Suprapubic skin (tissue), 4 donors: ENCODE data around the gene KHDC4. TPM values are rescaled to one million over a fixed set of nuclear protein-coding genes. Genes with fewer than 3 reads are reported as not detected.

Source experiments
- DNase-seq, 2 donors: peaks; one replicate each; pipeline ENCODE4 v3.0.0-alpha.2; 2019; ENCODE audit warnings: low spot score in 2 of 2
- H3K27ac ChIP-seq: fragments of 200-600 bp; sonication (generic); one replicate; pipeline ENCODE4 v1.5.1; 2019
- H3K27me3 ChIP-seq: fragments of 200-600 bp; sonication (generic); one replicate; pipeline ENCODE4 v1.5.1; 2019
- H3K36me3 ChIP-seq: fragments of 200-600 bp; sonication (generic); one replicate; pipeline ENCODE4 v1.5.1; 2019
- H3K4me1 ChIP-seq: fragments of 200-600 bp; sonication (generic); one replicate; pipeline ENCODE4 v1.5.1; 2019
- H3K4me3 ChIP-seq: fragments of 200-600 bp; sonication (generic); one replicate; pipeline ENCODE4 v1.5.1; 2019; ENCODE audit warnings: mild to moderate bottlenecking
- H3K9me3 ChIP-seq: fragments of 200-600 bp; sonication (generic); one replicate; pipeline ENCODE4 v1.5.1; 2019
- EP300 ChIP-seq: sonication (generic); formaldehyde crosslinking; IDR thresholded peaks from one replicate; pipeline ENCODE4 v1.6.1; 2017; ENCODE audit warnings: antibody characterized with exemption
- POLR2A ChIP-seq, 2 donors: fragments of 450-650 bp; IDR thresholded peaks; one replicate each; pipeline ENCODE4 v1.6.1; 2017; ENCODE audit warnings: antibody characterized with exemption in 2 of 2, mild to moderate bottlenecking in 2 of 2, moderate library complexity in 2 of 2
- POLR2AphosphoS5 ChIP-seq, 3 donors: sonication (generic); formaldehyde crosslinking; IDR thresholded peaks; one replicate each; pipeline ENCODE4 v1.6.1; 2017; ENCODE audit warnings: antibody characterized with exemption in 3 of 3
- WGBS: methylation state at CpG from one replicate; pipeline ENCODE4 v1.1.5; 2018; 5-methylcytosine and 5-hydroxymethylcytosine counted together
- total RNA-seq, 4 donors: library from RNA; depleted of rRNA; stranded (reverse); fragments of >200 nt; gene quantifications; one replicate each; pipeline ENCODE4 v1.1.0, GENCODE V29; 2016
- TF ChIP-seq, protein P1 (sequence below), 2 donors: fragments of 200-600 bp in 1 of 2; fragments of 450-650 bp in 1 of 2; sonication (generic) in 1 of 2; IDR thresholded peaks; one replicate each; pipeline ENCODE4 v1.5.1; 2016 to 2019; ENCODE audit warnings: antibody characterized with exemption in 2 of 2, mild to moderate bottlenecking in 1 of 2, moderate library complexity in 1 of 2

Gene KHDC4
- total RNA-seq, 4 donors from 2014 or later = 33.6 to 116 (median 50.3) TPM

DNA sequence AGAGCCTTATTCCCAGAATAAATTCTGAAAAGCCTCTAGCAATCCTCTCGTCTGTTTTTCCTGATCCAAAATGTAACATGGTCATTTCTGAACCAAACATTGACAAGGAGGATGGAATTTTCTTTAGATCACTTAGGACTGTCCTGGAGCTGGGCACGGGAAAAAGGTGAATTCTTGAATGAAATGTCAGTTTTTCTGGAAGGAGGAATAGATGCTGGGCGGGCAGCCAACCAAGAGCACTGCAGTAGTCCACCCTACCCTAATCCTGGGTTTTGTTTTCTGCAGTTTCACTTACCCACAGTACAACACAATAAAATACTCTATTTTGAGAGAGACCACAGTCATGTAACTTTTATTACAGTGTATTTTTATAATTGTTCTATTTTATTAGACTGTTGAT is 44.0 kb downstream of the KHDC4 start:
- no peak for TF ChIP-seq POLR2A (IDR thresholded peaks at IDR 0.05)
- no peak for TF ChIP-seq POLR2AphosphoS5 (IDR thresholded peaks at IDR 0.05)
- TF ChIP-seq, protein P1, sequence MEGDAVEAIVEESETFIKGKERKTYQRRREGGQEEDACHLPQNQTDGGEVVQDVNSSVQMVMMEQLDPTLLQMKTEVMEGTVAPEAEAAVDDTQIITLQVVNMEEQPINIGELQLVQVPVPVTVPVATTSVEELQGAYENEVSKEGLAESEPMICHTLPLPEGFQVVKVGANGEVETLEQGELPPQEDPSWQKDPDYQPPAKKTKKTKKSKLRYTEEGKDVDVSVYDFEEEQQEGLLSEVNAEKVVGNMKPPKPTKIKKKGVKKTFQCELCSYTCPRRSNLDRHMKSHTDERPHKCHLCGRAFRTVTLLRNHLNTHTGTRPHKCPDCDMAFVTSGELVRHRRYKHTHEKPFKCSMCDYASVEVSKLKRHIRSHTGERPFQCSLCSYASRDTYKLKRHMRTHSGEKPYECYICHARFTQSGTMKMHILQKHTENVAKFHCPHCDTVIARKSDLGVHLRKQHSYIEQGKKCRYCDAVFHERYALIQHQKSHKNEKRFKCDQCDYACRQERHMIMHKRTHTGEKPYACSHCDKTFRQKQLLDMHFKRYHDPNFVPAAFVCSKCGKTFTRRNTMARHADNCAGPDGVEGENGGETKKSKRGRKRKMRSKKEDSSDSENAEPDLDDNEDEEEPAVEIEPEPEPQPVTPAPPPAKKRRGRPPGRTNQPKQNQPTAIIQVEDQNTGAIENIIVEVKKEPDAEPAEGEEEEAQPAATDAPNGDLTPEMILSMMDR (IDR thresholded peaks at IDR 0.05) = no peak
- Histone ChIP-seq H3K9me3 (no peaks in the 10 kb centered on the region), H3K4me1 (peaks cover 16% of the 10 kb centered on the region), H3K27ac (no peak overlapping the region), H3K4me3 (no peak overlapping the region), H3K27me3 (no peaks in the 10 kb centered on the region), H3K36me3 (no peaks in the 10 kb centered on the region)
- no peak for DNase-seq
- 72% methylated on average over 3 of the region's 3 CpGs for WGBS

DNA sequence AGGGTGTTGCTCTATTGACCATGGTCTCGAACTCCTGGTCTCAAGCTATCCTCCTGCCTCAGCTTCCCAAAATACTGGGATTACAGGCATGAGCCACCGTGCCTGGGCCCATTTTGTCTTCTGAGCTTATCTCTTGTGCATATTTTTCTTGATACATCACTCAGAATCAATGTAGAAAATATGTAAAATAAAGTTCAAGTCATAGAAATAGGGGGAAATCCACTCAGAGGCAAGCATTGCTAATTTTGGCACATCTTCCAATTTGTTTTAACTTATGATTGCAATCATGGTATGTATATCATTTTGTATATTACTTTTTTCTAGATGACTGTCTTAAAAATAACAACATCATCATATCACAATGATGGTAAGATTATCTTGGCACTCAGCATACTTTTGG is 44.6 kb downstream of the KHDC4 start:
- TF ChIP-seq POLR2AphosphoS5 (IDR thresholded peaks at IDR 0.05) (no peak), EP300 (no peak), POLR2A (IDR thresholded peaks at IDR 0.05) (no peak)
- TF ChIP-seq, protein P1 (IDR thresholded peaks at IDR 0.05) = no peak
- DNase-seq = no peak

DNA sequence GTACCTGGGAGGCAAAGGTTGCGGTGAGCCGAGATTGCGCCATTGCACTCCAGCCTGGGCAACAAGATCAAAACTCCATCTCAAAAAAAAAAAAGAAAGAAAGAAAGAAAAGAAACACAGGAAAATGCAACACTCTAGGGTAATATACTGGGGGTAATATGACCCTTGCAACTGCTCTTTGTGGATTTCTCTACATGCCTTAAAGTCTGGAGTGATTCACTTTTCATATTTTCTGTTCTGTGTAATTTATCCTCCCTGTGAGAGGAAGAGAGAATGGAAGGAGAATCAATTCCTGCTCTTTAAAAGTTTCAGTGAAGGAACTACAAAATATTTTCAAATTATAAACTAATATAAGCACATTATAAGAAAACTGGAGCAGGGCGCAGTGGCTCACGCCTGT is 45.7 kb downstream of the KHDC4 start:
- no peaks in the 10 kb centered on the region for H3K36me3 ChIP-seq
- no peaks in the 10 kb centered on the region for H3K27me3 ChIP-seq
- TF ChIP-seq EP300 (no peak), POLR2A (IDR thresholded peaks at IDR 0.05) (no peak), POLR2AphosphoS5 (IDR thresholded peaks at IDR 0.05) (no peak)
- TF ChIP-seq, protein P1 (IDR thresholded peaks at IDR 0.05) = no peak
- no peak overlapping the region for H3K4me3 ChIP-seq
- no peaks in the 10 kb centered on the region for H3K9me3 ChIP-seq
- peaks cover 9% of the 10 kb centered on the region for H3K4me1 ChIP-seq
- H3K27ac ChIP-seq = no peak overlapping the region
- 91% methylated on average over 5 of the region's 5 CpGs for WGBS
- no peak for DNase-seq

More for the DNA sequence above, 44.6 kb downstream of the KHDC4 start:
- Histone ChIP-seq H3K27ac (no peak overlapping the region), H3K4me3 (no peak overlapping the region), H3K36me3 (no peaks in the 10 kb centered on the region), H3K4me1 (peaks cover 16% of the 10 kb centered on the region), H3K9me3 (no peaks in the 10 kb centered on the region), H3K27me3 (no peaks in the 10 kb centered on the region)
- WGBS = 65% methylated on average over 2 of the region's 2 CpGs

DNA sequence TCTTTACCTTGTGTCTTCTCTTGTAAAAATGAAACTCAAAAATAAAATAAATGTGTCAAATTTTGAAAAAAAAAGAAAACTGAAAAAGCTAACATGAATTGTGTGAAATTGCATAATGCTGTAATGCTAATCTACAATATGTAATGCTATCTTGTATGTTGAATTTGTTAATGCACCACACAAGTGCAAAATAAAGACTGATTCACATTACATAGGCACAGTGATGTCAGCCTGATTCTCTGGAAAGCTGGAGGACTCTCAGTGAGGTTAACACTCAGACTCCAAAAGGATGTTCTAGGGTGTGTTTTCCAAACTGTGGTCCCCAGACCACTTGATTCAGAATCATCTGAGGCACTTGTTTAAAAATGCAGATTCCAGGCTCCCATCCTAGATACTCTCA is 49.2 kb downstream of the KHDC4 start:
- Histone ChIP-seq H3K27ac (no peak overlapping the region), H3K27me3 (no peaks in the 10 kb centered on the region), H3K9me3 (no peaks in the 10 kb centered on the region), H3K36me3 (no peaks in the 10 kb centered on the region), H3K4me1 (no peaks in the 10 kb centered on the region), H3K4me3 (no peak overlapping the region)
- TF ChIP-seq, protein P1 (IDR thresholded peaks at IDR 0.05) = no peak
- no peak for TF ChIP-seq EP300
- no peak for TF ChIP-seq POLR2A (IDR thresholded peaks at IDR 0.05)
- no peak for TF ChIP-seq POLR2AphosphoS5 (IDR thresholded peaks at IDR 0.05)
- DNase-seq = no peak

DNA sequence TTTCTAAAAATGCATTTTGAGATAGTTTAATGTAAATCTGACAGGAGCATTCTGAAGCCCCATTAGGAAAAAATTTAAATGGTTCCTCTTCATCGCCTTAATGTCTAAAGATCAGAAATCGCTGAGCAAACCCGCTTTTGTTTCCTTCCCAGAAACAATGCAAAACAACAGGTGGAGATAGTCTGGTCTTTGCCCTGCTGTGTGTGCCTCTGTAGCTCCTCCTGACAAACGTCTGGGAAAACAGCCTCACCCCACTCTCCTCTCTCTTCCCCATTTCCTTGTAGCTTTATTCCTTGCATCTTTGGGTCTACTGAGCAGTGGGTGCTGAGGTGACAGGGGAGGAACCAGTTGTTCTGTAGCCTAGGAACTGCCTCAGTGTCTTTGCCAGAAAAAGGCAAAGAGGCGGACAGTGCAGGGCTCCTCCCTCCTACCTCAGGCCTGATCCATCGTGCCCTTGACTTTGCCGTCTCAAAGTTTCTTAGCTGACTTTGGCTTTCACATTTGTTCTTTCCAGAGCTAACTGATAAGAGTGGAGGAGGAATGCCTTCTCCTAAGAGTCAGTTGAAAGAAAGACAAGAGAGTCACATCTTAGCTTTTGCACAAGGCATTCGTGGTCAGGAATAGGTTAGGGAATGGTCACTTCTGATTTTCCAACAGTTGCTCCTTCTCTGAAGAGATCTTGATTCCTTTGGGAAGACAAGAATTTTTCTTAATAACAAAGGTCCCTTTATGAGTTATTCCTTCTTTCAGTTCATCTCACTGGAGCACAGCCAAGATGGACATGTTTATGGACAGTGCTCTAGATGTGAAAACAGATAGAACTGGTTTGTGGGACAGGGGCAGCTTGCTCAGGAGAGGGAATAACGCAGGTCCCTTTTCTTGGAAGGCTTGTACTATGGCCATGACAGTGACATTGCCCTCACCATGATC is 49.9 kb downstream of the KHDC4 start:
- Histone ChIP-seq H3K36me3 (no peaks in the 10 kb centered on the region), H3K4me3 (no peak overlapping the region), H3K9me3 (no peaks in the 10 kb centered on the region), H3K4me1 (no peaks in the 10 kb centered on the region), H3K27ac (no peak overlapping the region), H3K27me3 (no peaks in the 10 kb centered on the region)
- no peak for DNase-seq
- WGBS = 66% methylated on average over 9 of the region's 9 CpGs
- no peak for TF ChIP-seq EP300
